NAMALWA (cell line): ENCODE results near the gene S1PR1.
"Not testable (repeated sequence)": the region's sequence is repeated elsewhere in the genome, so short reads cannot be mapped to it uniquely, and the experiment has no call there.

ENCODE experiments used
- DNase-seq: peaks from one replicate; pipeline ENCODE4 v3.0.0-alpha.2; 2015; ENCODE audit warnings: low spot score

The S1PR1 gene

GRCh38 chr1:101219924-101220870, 16.6 kb upstream of the S1PR1 start:
- DNase-seq = no peak

- no peak for DNase-seq
Measured at GRCh38 chr1:101220906-101221305, 15.9 kb upstream of the S1PR1 start.

DNA sequence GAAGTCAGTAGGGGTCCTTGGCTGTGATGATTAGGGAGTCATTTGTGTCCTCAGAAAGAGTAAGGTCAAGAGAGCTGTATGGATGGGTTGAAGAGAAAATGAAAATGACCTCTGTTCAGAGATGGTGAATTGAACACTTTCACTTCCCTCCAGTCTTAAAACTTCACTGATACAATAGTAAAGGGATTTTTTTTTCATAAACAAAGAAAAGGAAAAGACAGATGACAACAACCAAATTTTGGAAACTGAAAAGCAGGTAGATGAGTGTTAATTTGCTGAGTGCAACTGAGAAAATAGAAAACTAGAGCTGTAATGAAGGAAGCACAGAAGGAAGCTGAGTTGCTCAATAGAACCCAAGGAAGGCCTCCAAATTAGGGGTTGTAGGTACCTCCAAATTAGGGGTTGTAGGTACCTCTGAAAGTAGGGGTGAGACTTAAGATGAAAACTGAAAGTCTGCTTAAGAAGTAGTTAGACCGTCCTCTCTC, 14.8 kb upstream of the S1PR1 start:
- DNase-seq = no peak

DNA sequence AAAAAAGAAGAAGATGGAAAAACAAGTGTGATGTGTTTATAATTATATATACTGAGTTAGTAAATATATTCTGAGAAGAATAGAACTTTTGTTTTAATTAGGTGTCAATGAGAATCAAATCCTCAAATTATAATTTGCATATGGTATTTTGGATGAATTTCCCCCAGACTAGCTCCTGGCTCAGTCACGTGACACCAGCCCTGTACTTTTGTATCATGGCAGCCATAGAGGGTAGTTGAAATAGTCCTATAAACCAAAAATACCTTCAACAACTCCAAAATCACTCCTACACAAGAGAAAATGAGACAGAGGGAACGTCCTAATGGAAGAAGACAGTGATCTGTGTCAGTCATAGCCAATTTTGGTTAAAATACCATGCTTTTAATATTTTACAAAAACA, 9.0 kb upstream of the S1PR1 start:
- DNase-seq = no peak

- no peak for DNase-seq
Measured at GRCh38 chr1:101228424-101229134, 8.2 kb upstream of the S1PR1 start.

DNA sequence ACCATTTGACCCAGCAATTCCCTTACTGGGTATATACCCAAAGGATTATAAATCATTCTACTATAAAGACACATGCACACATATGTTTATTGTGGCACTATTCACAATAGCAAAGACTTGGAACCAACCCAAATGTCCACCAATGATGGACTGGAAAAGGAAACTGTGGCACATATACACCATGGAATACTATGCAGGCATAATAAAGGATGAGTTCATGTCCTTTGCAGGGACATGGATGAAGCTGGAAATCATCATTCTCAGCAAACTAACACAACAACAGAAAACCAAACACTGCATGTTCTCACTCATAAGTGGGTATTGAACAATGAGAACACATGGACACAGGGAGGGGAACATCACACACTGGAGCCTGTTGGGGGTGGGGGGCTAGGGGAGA, 4.6 kb upstream of the S1PR1 start:
- DNase-seq = not testable (repeated sequence)

GRCh38 chr1:101233495-101233894, 3.3 kb upstream of the S1PR1 start:
- DNase-seq = no peak

GRCh38 chr1:101235216-101235695, 1.6 kb upstream of the S1PR1 start:
- no peak for DNase-seq

- peak; percentile 48 for DNase-seq
Measured at GRCh38 chr1:101235696-101236515, 913 bp upstream of the S1PR1 start.

DNA sequence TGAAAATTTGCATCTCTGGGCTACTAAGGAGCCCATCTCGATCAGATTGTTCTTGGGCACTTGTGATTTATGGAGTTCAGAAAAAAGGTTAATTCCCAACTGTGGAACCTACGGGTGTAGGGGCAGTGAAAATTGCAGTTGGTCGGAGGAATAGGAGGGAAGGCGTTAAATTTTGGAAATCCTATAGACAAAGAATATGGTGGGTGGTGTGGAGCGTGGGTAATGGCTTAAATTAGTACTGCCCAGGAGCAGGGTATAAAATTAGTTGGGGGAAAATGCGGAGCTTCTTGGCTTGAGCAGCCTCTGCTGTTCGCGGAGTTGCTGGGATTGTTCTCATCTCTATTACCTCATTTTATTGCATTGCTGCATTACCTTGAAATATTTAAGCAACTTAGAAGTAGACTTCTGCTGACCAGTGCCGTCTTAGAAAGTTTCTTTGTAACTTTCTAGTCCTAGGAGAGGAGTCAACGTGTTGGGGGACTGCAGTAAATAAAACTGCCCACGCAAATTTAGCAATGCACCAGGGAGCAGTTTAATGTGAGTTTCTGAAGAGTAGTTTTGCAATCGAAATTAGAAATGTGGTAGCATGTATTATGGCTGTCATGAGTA, 514 bp downstream of the S1PR1 start:
- DNase-seq = peak; percentile 56

DNA sequence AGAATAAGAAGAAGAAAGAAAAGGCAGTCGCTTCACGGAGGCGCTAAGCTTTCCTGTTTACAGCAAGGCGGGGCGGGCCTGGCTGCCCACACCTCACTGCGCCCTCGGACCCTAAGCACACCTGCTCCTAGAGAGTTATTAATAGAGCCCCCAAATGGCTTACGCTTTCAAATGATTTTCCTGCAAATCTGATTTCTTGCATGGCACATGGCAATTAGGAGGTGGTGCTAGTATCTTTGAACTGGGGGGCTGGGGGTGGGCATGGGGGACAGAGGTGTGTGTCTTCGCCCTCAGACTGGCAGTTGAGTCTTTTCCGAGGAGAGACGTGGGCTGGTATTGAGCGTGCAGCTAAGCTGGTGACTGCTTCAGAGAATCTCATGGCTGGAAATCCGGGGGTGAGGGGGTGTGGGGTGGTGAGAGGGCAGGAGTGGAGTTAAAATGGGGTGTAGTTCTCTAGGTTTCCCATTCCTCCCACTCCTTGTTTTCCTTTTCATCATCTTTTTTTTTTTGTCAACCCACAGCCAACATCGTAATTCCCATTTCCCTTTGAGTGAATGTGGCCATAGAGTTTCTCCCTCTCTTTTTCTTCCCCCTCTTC, 1.3 kb downstream of the S1PR1 start:
- peak; percentile 62 for DNase-seq

GRCh38 chr1:101238681-101239094, 1.9 kb downstream of the S1PR1 start:
- peak; percentile 81 for DNase-seq

DNA sequence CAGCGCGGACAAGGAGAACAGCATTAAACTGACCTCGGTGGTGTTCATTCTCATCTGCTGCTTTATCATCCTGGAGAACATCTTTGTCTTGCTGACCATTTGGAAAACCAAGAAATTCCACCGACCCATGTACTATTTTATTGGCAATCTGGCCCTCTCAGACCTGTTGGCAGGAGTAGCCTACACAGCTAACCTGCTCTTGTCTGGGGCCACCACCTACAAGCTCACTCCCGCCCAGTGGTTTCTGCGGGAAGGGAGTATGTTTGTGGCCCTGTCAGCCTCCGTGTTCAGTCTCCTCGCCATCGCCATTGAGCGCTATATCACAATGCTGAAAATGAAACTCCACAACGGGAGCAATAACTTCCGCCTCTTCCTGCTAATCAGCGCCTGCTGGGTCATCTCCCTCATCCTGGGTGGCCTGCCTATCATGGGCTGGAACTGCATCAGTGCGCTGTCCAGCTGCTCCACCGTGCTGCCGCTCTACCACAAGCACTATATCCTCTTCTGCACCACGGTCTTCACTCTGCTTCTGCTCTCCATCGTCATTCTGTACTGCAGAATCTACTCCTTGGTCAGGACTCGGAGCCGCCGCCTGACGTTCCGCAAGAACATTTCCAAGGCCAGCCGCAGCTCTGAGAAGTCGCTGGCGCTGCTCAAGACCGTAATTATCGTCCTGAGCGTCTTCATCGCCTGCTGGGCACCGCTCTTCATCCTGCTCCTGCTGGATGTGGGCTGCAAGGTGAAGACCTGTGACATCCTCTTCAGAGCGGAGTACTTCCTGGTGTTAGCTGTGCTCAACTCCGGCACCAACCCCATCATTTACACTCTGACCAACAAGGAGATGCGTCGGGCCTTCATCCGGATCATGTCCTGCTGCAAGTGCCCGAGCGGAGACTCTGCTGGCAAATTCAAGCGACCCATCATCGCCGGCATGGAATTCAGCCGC, 2.5 kb downstream of the S1PR1 start:
- DNase-seq = no peak

GRCh38 chr1:101240041-101240430, 3.2 kb downstream of the S1PR1 start:
- DNase-seq = no peak

GRCh38 chr1:101241485-101242225, 4.8 kb downstream of the S1PR1 start:
- no peak for DNase-seq

GRCh38 chr1:101242324-101243050, 5.7 kb downstream of the S1PR1 start:
- DNase-seq = no peak

DNA sequence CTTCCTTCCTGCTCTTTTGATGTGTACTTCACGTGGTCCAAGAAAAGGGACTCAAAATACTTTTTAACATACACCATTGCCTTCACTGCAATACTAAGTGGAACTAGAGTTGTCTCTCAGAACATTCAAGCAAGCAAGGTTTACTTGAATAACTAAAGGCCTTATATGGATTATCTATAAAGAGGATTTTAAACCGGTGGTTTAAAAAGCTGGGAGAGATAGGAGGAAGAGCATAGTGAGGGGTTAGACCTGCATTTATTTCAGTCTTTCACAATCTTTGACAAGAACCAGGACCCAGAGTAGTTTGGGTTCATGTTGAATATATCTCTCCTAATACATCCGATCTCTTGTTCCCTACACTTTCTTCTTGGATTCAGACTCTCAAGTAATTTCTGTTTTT, 6.9 kb downstream of the S1PR1 start:
- no peak for DNase-seq

GRCh38 chr1:101244842-101245241, 8.0 kb downstream of the S1PR1 start:
- DNase-seq = no peak
